ENCODE data around the gene TIMM10.

Gene TIMM10

DNA sequence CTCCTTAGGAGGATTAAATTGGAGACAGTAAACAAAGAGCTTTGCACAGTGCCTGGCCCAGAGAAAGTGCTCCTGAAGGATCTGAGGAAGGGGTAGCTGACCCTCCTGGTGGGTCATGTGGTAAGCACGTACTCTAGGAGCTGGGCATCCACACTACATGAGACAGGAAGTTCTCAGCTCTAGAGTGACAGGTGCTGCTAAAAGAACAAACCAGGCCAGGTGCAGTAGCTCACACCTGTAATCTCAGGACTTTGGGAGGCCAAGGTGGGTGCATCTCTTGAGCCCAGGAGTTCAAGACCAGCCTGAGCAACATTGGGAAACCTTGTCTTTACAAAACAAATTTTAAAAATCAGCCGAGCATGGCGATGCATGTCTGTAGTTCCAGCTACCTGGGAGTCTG is 28.2 kb downstream of the TIMM10 start:
- DNase-seq (ENCODE audit: low spot score), result no peak

DNA sequence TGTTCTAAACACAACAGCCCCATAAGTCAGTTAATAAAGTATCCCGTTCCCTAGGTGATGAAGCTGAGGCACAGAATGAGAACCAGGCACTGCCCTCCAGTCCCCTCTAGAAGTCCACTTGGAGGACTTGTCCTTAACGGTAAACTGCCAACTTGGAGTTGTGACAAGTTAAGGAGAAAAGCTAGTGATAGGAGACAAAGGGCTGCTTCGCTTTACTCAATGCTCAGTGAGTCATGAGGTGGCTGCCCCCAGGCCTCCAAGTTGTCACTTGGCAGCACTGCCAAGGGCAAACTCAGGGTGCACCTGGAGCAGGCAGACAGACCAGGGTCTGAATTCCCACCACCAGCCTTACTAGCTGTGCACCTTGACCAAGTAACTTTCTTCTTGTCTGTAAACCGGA is 28.6 kb downstream of the TIMM10 start:
- no peak for DNase-seq (ENCODE audit: low spot score)

DNA sequence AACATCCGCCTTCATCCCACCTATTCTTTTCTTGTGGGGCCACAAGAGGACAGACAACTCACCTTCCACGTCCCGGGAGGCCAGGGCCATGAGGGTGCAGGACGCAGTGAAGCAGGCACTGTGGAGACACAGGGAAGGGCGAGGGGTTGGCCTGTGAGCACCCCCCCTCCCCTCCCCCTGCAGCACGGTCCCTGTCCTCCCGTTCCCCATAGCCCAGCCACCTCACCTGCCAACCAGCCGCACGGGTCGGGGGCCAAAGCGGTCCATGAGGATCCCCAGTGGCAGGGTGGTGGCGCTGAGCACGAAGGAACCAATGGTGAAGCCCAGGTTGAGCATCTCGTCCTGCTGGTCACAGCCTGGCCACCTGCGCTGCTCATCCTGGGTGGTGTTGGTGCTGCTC is 29.6 kb downstream of the TIMM10 start:
- no peak for DNase-seq (ENCODE audit: low spot score)

DNA sequence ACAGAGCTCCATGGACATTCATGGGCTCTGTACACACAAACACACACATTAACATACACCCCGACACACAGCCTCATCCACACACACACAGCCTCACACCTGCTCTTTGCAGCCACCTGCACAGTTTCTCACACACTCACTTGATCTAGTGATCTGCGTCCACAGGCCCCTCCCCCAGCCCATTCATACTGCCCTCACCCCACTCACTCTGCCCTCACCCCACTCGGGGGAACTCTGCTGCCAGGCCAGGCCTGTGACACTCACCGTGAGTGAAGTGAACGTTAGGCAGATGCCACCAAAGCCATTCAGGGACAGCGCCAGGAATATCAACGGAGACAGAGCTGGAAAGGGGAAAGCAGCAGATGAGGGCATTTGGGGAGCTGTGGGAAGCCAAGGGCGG is 30.0 kb downstream of the TIMM10 start:
- no peak for DNase-seq (ENCODE audit: low spot score)

DNA sequence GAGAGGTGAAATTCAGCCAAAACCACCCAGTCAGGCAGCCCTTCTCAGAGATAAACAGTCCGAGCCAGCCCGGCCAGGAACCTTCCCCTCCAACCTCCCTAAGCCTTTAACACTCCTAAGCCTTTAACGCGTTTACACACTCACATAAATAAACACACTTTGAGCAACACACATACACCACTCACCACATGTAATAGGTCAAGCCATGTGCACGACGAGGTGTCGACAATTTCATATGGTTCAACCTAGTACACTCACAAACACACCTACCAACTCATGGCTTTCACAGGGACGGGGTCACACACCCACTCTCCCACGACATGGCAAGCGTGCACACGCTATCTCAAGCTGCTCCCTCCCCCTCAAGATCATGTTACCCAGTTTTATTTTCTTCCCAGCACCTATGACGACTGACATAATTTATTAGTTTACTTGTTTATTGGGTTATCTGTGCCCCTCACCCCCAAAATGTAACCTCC is 30.5 kb downstream of the TIMM10 start:
- DNase-seq (ENCODE audit: low spot score), result no peak

DNA sequence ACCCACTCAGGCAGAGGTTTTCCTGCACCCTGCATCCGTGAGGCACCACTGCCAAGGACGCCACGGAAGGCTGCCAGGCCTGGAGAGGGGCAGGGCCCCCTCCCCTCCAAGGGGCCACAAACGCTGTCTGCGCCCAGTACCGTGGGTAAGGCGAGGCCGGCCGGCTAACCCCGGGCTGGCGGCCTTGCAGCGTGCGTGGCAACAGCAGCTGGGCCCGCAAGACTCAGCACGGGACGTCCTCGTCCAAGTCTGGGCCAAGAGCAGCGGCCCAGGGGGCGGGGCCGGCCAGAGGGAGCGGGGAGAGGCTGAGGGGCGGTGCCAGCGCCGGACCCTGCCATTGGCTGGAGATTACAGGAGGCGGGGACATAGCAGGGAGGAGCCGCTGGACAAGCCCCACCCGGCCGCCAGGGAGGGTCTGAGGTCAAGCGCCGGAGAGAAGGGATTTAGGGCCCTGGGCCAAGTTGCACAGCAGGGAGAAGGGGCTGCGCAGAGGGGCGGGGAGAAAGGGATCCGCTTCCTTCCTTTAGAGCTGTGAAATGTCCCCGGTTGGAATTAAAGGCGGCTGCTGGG is 31.1 kb downstream of the TIMM10 start:
- DNase-seq (ENCODE audit: low spot score), result peak; percentile 97

DNA sequence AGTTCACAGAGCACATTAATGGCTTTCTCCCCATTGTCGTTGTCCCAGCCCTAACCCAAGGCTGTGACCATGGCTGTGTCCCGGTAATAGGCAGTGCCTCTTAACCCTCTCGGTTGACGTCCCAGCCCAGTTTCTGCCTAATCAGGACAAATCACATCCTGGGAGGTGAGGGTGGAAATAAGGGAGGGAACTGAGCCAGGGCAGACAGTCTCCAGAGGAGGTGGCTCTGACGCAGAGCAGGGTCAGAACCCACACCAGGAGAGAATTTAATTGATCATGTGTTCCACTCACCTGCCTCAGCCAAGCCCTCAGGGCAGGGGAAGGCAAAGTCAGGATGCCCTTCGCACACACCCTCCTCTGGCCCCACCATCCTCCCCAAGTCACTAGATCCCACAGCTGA is 32.0 kb downstream of the TIMM10 start:
- DNase-seq (ENCODE audit: low spot score), result no peak

DNA sequence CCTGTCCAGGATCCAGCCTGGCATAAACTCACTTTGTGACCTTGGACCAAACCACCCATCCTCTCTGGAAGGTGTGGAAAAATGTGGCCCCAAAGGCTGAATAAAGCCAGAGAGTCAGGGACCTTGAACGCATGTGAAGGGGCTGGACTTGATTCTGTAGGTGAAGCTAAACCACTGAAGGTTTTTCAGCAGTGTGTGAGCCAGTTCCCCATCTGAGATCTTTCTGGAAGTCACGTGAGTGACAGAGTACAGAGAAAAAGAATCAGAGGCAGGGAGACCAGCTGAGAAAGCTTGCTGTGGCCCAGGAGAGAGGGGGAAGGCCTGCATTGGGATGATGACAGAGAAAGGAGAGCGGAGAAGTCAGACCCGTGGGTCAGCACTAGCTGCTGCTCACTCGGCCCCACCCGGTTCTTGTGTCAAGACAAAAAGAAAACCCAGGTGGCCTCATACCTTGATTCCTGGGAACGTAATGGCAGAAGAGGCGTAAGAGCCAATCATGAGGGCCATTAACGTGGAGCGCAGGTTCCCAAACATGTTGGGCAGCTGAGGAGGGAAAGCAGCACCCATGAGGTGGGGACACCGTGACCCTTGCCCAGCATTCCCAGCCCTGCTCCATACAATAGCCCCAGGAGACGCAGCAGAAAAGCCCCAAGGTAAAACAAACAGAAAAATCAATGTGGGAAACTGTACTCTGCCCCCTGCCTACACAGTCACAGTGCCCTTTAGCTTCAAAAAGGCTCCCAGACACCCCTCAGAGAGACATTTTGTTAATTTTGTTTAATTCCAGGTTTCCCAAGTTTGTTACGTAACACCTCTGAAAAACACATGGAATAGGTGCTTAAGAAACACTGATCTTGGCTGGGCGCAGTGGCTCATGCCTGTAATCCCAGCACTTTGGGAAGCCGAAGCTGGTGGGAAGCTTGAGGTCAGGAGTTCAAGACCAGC is 33.0 kb downstream of the TIMM10 start:
- DNase-seq (ENCODE audit: low spot score), result no peak

DNA sequence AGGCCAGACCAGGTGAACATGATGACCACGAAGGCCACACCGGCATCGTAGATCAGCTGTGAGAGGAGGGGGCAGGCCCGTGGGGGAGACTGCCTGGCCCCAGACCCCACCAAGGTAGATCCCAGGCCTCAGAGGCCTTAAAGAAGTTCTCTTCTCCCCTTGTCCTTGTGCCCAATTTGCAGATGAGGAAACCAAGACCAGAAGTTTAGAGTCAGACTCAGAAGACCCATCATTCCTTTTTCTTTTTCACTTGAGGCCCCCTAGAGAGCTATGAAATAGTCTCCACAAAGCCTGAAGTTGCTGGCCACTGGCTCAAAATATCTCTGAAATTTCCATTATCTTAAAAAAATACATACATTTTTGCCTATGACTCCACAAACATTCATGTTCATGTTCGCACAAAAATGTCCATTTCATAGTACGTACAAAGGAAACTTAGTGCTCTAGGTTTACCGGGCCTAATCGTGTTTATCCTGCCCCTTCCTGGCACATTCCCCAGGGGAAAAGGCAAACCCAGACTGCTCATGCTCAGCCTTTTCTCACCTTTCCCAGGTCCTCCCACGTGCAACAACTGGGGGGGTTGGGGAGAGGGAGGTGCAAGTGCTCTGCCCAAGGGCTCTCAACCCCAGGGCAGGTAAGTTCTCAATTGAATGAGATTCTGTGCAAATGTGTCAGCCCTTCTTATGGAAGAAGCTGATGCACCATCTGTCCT is 34.3 kb downstream of the TIMM10 start:
- DNase-seq (ENCODE audit: low spot score), result no peak

DNA sequence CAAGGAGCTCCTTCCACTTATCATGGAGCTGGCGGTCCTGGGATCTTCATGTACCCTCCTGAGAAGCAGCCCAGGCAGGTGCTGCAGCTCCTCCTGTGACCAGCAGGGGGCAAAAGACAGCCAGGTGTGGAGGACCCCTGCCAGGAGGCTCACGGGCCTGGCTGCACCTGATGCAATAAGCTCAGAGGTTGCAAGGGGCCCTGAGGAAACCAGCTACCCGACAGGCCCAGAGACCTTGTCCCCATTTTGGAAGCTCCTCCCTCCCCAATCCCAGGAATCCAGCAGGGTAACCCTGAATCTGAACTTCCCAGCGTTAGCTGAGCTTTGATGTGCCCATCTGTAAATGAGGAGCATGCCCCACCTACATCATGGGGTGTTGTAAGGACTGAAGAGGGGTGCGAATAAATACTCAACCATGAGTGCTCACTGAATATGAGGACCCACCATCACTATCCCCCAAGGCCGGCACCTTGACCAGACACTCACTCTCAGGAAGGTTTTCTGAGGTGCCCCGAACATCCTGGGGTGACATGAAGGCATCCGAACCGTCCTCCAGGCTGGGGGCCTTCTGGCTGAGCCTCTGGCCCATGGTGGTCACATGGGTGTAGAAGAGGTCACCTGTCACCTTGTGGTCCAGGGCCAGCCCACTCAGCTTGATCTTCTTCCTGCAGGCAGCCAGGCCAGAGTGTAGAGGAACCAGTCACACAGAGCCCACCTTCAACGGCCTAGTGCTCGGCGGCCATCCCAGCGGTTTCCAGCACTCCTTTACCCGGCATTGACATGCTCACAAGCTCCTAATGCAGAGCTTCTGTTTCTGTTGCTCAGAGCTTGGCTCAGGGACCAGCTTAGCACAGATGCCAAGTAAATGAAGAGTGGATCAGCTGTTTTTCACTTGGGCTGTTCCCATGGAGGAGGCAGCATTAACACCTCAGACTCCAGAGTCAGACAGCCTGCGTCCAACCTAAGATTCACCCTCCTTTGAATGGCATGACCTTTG is 36.7 kb downstream of the TIMM10 start:
- peak; percentile 70 for DNase-seq (ENCODE audit: low spot score)

DNA sequence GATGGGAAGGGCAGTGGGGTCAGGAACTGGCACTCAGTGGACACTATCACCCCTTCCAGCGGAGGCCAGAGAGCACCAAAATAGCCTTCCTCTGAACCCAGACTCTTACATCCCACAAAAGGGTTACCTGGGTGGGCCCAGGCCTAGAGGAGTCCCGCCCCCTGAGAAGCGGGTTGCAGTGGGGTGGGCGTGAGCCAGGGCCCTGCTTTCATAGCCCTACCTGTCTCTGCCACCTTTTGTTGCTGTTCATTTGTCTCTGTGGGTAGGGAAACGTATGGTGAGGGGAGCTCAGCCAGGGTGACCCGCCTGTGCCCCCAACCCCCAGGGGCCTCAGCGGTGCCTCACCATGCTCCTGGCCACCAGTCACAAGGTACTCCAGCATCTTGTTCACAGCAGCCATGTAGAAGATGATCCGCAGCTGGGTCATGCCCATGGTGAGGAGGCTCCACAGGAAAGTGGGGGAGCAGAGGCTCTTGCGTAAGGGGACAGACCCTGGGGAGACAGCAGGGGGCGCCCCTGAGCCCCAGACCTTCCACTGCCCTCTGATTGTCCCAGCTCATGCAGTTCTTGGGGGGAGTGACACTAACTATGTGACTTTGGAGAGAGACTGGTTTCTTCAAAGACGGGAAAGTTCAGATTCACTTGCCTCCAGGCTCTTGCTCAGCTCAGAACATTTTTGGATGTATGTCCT is 39.0 kb downstream of the TIMM10 start:
- DNase-seq (ENCODE audit: low spot score), result no peak

DNA sequence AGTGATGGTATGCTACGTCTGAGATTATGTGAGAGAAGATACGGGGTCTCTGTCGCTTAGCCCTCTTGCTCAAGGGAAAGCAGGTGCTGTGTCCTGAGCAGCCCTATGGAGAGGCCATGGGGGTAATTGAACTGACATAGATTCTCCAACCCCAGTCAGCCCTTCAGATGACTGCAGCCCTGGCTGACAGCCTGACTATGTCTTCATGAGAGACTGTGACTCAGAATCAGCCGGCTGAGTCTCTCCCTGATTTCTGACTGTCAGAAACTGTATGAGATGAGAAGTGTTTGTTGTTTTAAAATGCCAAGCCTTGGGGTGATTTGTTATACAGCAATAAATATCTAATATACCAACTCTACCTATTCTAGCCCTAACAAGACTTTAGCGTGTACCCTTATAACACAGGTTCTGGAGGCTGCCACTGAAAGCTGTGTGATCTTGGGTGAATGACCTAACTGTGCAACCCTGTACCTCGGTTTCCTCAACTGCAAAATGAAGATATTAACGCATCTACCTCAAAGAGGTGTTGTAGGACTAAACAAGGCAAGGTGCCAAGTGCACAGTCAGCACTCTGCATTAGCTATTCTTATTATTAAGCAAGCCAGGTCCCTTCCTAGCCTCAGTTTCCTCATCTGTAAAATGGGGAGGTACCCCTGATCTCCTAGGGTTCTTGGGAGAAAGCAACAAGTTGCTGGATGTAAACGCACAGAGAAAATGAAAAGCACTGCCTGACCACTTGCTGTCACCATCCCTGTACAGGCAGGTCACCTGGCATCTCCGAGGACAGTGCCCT is 39.9 kb downstream of the TIMM10 start:
- no peak for DNase-seq (ENCODE audit: low spot score)

DNA sequence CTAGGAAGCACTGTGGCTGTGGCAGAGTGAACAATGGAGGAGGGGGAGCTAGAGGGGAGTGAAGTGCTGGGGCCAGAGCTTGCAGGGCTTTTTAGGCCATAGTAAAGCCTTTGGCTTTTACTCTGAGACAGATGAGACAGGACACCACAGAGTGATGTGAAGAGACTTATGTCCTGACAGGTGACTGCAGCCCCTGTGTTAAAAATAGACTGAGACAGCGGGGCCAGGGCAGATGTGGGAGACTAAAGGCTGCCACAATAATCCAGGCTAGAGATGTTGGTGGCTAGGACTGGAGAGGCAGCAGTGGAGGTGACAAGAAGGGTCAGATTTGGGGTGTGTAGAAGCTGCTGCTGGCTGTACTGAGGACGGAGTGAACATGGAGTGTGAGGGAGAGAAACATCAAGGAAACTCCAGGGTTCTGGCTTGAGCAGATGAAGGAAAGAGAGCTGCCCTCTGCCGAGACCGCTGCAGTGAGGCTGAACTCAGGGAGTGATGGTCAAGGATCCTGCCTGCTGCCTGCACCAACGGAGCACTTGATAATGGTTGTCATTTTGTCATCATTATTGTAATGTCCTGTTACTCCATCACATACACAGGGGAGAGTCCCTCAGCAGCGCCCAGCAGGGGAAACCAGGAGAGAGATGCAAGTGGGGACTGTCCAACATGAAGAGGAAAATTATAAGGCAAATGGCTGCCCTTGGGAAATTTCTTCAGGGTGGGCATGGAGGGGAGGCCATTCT is 42.5 kb downstream of the TIMM10 start:
- no peak for DNase-seq (ENCODE audit: low spot score)

DNA sequence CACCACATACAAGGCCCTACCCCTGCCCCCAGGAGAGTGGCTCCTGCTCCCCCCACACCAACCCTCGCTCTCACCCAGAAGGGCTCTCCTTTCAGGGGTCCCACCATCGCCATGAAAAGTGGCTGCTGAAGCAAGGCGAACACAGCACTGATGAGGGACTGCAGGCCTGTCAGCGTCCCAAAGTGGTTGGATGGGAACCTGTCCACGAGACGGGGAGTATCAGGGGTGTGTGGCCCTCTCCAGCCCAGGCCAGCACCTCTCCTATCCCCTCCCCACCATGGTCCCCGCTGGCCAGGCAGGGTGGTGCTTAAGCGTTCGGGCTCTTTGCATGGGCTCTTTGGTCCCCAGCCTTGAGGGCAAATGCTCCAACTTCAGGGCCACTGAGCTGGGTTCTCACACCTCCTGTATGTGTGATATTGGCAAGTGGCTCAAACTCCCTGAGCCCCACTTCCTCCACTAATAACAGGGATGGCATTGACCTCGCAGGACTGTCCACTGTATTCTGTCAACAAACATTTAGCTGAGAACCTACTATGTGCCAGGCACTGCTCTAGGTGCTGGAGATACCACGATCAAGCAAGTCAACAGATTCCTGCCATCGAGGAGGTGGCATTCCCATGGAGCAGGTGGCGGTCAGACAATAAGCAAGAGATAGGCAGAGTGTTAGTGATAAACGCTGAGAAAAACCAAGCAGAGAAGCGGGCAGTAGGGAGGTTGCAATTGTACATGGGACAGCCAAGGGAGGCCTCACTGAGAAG is 43.4 kb downstream of the TIMM10 start:
- no peak for DNase-seq (ENCODE audit: low spot score)

DNA sequence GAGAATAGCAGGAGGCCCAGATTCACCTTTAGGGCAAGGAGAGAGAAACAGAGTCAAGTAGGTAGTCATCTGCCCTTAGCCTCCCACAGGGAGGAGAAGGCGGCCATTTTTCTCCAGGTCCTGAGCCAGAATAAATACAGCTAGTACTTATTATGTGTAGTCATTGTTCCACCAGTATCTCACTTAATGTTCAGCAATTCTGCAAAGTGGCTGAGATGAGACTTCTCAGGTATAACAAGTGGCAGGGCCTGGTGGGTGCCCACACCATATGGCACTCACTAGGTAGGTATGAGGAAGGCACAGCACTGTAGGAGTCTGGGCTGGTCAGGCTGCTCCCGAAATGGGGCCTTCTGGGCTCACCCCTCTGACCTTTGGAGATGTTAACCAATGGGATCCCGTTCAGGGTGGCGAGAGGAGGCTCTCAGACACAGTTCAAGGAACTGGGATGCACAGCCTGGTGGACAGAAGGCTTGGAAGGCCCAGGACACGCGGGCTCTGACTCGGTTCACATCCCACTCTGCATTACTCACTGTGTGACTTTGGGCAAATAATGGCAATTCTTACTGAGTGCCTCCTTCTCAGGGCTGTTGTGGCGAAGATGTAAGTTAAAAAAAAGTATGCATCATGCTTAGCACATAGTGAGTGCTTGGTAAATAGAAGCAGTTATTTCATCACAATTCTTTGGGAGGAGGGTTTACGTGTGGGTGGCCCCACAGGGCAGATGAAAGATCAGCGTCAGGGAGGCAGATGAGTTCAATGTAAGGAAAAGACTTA is 45.1 kb downstream of the TIMM10 start:
- DNase-seq (ENCODE audit: low spot score), result no peak

DNA sequence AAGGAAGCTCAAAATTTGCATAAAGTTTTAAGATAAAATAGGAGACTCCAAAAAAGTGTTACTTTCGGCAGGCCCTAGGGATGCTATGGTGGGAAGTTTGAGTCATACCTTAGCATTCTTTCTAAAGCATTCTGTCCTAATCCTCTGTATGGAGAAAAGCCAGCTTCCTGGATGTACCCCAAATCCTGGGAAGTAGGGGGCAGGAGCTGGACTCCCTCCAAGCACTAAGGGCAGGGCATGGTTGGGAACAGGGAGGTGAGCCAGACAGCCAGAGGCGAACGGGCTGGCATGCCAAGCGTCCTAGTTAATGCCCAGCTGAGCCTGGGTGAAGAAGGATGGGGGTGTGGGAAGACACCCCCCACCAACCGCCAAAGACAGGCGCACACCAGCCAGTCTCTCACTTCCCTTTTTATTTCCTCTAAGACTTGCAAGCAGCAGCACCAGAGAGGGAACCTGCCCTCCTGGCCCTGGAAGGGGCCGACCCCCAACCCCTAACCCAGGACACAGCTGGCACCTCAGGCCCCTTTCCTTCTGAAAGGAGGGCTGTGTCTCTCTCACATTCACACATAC is 46.3 kb downstream of the TIMM10 start:
- no peak for DNase-seq (ENCODE audit: low spot score)

DNA sequence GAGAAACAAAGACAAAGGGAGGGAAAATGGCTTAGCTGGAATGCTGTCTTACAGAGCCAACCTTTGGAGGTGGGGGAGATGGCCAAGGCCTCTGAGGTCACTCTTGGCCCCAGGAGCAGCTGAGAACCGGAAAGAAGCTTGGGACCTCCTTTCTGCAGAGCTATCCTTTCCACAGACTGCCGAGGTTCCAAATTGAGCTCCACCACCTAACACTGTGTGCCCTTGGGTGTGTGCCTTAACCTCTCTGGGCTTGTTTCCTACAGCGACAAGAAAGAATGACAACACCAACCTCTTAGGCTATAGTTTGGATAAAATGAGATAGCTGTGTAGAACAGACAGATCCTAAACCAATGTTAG is 47.0 kb downstream of the TIMM10 start:
- DNase-seq (ENCODE audit: low spot score), result no peak

All from Ammon's horn (tissue), 1 donor.